KBM-7 (cell line): ENCODE results near the gene CDH13.

Experiments
- DNase-seq: peaks from one replicate; pipeline ENCODE4 v3.0.0-alpha.2; 2015
- in situ Hi-C: fragments of 300-500 bp; cut with MboI; formaldehyde crosslinking; loops from 2 replicates; pipeline ENCODE4 v1.14.3; 2020; ENCODE audit warnings: low sequenced_read_pairs, low pct_unique_long_range_greater_than_20kb, mixed read lengths

The CDH13 gene

DNA sequence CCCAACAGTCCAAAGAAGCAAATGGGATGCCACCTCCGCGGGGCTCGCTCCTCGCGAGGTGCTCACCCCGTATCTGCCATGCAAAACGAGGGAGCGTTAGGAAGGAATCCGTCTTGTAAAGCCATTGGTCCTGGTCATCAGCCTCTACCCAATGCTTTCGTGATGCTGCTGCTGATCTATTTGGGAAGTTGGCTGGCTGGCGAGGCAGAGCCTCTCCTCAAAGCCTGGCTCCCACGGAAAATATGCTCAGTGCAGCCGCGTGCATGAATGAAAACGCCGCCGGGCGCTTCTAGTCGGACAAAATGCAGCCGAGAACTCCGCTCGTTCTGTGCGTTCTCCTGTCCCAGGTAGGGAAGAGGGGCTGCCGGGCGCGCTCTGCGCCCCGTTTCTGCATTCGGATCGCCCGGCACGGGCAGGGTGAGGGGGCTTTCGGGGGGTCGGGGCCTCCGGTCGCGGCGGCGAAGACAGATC, at the start of gene CDH13:
Gene CDH13, plus strand, starts transcription at position 179 of the 471 bp plus-strand sequence.
- DNase-seq = no peak
- in situ Hi-C loops = no loop called here

DNA sequence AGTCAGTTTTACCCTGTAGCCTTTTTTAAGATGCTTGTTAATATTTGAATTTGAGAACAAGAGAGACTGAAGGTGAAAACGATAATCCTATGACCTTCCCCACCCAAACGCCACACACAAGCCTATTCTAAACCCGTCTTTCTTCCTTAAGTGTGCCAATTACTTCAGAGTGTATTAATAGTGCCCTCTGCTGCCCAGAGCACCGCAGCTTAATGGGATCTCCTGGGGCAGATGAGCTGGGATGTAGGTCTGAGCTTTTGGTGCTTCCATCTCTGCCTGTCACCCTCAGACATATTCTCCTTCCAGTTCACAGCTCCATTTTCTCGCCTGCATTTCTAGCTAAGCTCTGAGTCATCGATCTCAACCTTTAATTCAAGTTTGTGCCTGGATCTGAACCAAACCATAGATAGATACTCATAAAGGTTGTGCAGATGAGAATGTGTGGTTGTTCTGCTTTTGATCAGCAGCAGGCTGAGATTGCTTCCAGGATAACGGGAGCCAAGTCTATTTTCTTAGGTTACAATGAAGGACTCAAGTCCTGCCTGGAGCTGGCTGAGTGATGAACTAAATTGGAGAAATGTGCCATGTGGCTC, 46.4 kb upstream of the CDH13 start:
- in situ Hi-C loops = no loop called here
- peak; percentile 7 for DNase-seq

DNA sequence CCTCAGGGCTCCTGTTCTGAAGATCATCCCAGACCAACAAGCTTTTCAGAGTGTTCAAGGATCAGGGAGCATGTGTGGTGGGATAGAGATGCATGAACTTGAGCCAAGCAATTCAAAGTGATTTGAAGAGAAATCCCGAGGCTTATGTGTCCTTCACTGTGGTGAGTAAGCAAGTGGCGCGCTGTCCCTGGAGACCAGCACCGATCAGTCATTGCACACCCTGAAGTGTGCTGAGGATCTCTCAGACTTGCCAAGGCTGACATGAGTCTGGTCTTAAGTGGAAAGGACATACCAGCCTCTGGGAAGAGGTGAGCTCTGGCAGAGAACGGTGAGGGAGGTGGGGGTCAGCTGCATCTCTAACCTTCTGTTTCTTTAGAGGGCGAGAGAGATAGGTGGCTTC, 43.8 kb upstream of the CDH13 start:
- in situ Hi-C loops = no loop called here
- DNase-seq = no peak

DNA sequence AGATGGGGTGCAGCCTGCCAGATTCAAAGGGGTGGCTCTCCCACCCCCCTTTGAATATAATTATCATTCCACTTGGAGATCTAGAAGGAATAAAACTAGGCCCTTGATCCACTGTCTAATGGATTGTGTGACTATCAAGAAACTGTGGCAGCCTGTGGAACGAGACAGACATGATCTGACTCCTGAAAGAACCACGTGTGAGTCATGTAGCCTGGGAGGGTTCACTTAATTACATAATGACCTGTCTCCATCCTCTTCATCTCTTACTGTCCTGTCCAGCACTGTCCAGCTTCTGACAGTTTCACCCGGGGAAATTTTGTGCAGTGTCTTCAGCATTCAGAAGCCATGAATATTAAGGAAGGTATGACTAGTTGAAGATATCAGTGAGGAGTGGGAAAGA, 43.3 kb upstream of the CDH13 start:
- in situ Hi-C loops = no loop called here
- DNase-seq = no peak

DNA sequence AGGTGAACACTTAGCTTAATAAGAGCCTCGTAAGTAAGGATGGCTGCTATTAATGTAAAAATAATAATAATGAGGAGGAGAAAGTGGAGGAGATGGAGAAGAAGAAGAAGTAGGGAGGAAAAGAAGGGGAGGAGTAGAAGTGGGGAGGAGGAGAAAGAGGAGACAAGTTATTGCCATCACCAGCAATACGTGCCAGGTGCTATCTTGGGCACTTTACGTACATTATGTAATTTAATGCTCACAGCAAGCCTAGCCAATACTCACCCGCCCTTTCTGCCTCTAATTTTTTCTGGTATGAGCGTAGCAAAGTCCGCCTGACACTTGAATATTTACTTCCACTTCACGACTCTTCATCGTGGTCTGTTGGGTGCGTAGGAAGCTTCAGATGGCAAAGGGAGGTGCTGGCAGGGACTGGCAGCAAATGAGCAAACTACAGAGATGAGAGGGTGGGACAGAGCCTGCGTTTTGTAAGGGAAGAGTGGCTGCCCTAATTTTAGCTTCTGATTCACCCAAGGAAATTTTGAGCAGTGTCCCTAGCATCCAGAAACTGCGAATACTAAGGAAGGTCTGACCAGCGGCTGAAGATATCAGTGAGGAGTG, 42.1 kb upstream of the CDH13 start:
- DNase-seq = no peak
- in situ Hi-C loops = no loop called here

DNA sequence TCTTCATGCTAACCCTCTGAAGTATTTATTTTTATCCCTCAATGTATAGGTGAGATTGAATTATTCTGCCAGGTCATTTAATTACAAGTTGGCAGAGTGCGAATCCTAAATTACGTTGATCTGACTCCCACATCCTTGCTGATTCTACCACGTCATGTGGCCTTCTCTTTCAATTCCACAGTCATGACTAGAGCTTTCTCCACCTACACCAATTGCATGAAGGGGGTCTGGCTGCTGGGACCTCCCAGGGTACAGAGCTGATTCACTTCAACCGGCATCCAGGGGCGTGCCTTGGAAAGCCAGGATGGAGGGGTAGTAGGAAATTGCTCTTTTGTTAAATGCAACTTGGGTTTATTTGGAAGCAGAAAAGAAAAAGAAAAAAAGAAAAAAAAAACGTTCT, 41.1 kb upstream of the CDH13 start:
- in situ Hi-C loops = no loop called here
- DNase-seq = no peak

DNA sequence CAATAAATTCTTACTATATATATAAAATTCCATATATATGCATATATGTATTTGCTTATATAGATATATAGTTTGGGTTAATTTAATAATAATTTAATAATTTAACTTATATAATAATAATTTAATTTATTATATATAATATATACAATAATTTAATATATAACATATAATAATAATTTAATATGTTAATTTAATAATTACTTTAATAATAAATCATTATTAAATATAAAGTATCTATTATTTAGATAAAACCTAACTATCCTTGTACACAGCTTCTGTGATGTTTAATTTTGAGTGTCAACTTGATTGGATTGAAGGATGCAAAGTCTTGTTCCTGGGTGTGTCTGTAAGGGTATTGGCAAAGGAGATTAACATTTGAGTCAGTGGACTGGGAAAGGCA, 40.6 kb upstream of the CDH13 start:
- in situ Hi-C loops = no loop called here
- no peak for DNase-seq

DNA sequence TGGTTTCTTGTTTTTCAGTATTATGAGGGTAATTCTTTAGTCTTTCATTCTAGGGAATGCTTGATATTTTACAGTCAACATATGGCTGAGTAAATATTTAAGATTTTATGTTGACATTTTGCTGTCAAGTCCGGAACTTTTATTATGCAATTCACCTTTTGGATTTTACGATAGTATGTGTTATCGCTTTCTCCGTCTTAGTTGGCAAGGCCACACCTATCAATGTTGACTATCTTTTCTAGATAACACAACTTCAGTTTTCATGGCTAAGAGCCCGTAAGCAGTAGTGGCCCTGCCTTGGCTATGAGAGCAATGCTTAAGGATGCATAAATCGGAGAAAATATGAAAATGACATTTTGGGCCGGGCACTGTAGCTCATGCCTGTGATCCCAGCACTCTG, 39.5 kb upstream of the CDH13 start:
- no peak for DNase-seq

DNA sequence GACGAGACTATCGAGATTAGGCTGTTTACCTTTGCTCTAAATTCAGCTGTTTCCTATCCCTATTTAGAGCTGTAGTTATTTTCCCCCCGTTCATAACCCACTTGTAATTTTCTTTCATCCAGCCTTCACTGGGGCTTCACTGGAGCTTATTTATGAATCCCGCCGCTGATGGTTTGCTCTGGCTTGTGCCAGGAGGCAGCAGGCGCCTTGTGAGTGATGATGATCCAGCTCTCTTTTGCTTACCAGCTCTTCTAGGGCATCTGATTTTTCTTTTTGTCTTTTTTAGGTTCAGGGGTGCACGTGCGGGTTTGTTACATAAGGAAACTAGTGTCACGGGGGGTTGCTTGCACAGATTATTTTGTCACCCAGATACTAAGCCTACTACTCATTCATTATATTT, 37.4 kb upstream of the CDH13 start:
- in situ Hi-C loops = no loop called here
- no peak for DNase-seq

More for the DNA sequence above, 39.5 kb upstream of the CDH13 start:
- in situ Hi-C loops = no loop called here

DNA sequence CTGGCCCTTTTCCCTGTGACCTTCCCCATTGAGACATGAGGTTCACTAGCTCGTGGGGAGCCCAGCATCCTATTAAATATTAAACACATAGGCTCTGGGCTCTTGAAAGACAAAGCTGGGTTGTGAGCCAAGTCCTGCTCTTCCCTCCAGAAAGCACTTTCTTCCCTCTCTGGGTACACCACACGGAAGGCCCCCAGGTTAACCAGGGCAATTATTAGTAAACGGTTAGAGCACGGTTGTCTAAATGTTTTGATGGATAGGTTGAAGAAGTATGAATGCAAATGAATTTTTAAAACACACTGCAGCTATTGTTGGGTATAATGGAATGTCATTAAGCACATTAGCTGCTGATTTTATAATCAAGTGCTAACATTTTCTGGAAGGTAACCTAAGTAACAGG, 32.7 kb upstream of the CDH13 start:
- in situ Hi-C loops = no loop called here
- no peak for DNase-seq

DNA sequence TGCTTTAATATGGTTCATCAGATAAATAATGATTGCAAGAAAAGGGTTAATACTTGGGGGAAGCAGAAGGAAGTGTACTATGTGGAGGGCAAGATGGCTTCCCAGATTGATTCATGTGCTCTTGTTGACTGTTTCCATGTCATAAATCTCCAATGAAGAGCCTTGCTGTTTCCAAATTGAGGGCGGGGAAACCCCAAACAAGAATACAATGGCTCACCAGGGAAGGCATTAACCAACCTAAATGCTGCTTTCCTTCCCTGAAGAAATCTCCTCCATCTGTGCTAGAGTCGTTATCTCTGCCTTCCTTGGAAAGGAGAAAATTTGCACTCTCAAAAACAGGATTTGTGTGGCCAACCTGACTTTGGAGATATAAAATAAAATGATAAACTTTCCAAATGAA, 28.0 kb upstream of the CDH13 start:
- no peak for DNase-seq
- in situ Hi-C loops = no loop called here

DNA sequence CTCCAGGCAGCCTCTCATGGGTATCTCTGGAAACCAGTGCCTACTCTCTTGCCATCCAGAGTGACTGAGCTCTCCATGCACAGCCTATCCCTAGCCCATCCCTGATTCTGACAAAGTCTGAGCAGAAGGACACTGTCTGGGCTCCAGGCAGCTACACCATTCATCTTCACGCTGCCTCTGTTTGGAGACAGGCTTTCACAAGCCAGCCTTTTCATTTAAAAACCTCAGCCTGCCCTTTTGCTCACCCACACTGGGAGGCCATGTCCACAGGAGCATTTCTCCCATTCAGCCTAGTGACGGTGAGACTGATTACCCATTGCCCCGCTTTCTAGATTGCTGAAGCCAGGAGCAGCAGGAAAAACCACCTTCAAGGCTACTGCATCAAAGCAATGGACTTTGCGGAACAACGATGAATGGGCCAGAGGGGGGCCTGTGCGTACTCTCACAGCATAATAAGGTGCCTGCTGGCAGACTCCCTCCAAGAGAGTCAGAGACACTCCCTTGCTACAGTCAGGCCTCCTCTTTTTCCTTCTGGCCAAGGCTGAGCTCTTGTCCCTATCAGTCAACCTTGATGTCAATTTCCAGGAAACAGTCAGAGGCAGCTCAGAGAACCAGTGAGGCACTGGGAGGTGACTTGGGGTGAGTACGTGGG, 24.7 kb upstream of the CDH13 start:
- DNase-seq = no peak
- in situ Hi-C loops = no loop called here

DNA sequence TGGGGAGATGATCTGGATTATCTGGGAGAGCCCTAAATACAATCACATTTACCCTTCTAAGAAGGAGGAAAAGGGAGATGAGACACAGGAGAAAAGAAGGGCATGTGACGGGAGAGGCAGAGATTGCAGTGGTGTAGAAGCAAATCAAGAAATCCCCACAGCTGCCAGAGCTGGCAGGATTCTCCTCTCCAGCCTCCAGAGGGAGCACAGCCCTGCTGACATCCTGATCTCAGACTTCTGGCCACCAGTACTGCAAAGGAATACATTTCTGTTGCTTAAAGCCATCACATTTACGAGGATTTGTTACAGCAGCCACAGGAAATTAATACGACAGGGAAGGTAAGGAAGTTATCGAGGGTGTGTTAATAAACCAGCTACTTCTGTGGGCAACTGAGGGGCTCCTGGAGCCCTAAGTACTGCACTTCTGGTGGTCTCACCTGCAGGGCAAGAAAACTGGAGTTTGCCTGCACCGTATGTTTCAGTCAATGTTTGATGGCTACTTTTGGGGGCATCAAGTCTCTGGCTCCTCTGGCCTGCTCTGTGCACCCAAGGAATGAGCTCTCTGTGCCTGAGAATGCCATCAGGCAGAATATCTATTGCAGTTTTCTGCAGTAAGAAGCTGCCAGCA, 22.9 kb upstream of the CDH13 start:
- in situ Hi-C loops = no loop called here
- DNase-seq = no peak

DNA sequence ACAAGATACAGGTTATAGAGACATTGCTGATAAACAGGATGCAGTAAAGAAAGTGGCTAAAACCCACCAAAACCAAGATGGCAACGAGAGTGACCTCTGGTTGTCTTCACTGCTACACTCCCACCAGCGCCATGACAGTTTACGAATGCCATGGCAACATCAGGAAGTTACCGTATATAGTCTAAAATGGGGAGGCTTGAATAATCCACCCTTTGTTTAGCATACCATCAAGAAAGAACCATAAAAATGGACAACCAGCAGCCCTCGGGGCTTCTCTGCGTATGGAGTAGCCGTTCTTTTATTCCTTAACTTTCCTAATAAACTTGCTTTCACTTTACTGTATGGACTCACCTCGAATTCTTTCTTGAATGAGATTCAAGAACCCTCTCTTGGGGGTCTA, 21.7 kb upstream of the CDH13 start:
- DNase-seq = no peak
- in situ Hi-C loops = no loop called here

DNA sequence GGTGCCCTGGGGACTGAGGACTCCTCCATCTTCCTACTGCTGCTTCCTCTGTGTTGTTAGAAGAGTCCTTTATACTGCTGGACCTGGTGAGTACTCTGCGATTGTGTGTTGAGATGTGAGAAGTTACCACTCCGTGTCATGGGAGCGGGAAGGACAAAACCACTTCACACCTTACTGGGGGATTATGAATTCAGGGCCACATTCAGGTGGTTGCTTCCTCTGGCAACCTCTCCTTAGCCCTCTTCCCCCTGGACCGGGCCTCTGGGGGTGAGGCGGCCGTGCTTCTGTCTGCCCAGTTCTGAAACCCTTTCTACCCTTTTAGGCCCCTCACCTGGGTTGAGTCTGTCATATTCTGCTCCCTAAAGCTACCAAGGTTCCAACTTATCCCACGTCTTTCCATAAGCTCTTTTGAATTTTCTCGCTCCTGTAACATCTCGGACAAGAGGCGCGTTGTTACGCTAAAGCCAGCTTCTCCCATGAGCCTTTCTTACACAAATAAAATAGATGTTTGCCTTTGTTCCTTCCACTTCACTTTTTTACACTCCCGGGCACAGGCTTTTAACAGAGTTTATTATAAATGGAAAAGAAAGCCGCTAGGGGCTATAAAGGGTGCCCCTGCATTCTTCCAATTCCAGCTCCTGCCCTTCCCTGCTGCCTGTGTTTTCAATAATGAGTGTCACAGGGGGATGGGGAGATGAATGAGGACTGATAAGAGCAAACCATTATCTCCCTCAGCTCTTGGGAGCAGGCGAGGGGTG, 20.7 kb upstream of the CDH13 start:
- in situ Hi-C loops = no loop called here
- DNase-seq = no peak

DNA sequence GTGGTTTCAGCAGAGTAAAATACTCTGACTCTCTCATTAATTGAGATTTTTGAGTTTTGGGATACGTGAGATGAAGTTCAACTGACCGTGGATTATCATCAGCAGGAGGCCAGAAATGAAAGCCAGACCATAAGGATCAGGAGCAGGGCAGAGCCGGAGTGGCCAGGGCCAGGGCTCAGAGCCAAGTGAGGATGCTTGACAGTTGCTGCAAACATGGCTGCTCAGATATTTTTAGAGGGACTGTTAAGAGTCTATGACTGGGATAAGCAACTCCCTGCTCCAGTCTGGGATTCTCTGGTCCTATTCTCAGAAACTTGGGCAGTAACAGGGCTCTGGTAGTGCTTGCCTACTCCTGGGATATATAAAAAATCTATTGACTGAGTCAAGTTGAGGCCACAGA, 17.6 kb upstream of the CDH13 start:
- in situ Hi-C loops = no loop called here

DNA sequence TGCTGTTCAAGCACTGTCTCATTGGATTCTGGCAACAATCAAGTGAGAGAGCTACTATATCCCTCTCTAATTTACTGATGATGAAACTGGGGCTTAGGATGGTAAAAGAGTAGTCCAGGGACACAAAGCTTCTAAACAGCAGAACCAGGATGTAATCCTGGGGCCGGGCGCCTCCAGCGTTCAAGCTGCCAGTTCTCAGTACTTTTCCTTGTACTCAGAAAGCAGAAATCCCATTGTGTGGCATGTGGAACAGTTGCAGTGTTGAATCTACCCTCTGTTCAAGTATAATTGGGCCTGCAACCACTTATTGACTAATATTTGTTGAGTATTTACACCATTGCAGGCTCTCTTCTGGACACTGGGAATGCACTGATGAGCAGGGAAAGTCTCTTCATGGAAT, 14.5 kb upstream of the CDH13 start:
- DNase-seq = no peak
- in situ Hi-C loops = no loop called here

More for the DNA sequence above, 17.6 kb upstream of the CDH13 start:
- DNase-seq = no peak

DNA sequence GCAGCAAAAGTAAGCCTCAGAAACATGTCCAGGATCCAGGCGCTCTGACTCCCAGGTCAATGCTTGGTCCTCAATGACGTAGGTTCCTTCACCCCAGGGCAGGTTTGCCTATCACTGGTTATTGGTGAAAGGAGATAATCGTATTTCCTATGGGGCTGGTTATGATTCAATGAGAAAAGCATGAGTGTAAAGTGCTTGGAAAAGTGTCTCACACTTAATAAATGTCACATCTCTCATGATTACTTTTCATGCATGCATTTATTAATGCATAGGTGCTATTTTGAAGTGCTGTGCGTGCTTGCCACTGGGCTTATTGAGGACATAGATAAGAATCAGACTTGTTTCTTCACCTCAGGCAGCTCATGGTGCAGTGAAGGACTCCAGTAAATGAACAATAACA, 10.4 kb upstream of the CDH13 start:
- DNase-seq = no peak
- in situ Hi-C loops = no loop called here

DNA sequence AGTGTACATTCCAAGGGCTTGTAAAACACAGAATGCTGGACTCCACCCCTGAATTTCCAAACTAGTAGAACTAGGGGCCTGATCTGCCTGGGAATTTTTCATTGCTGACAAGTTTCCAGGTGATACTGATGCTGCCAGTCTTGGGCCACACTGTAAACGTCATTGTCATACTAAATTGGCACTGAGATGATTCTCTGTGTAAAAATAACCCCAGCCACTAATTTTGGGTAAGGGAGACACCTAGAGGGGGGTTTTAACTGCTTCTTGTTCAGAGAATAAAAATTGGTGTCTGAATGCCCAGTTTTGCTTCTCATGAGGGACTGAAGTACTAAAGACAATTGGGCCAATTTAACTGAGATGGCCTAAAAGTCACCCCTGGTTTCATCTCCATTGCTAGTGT, 5.0 kb upstream of the CDH13 start:
- DNase-seq = no peak
- in situ Hi-C loops = no loop called here

DNA sequence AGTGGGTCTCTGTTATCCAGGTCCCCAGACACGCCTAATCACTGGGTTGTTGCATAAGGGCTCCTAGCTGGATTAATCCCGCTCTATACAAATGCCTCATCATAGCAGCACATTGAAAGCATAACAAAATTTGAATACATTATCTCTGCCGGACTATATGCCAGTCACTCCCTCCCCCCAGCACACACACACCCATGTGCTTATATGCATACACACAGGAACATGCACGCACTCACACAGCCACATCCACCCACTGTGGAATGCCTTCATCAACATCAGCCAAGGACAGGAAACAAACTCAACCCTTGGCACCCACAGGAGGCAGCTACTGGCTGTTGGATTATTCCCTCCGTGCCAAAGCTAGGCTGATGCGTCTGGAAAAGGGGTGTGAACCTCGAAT, 3.5 kb upstream of the CDH13 start:
- no peak for DNase-seq
- in situ Hi-C loops = no loop called here
